IMR-90 (cell line): Measurements from ENCODE around the gene EGLN3.

Experiments used
- BHLHE40 ChIP-seq: fragments of 150-350 bp; IDR thresholded peaks from 2 replicates; pipeline ENCODE4 v1.6.1; 2016; ENCODE audit warnings: mild to moderate bottlenecking, low read depth, low read length
- CEBPB ChIP-seq: IDR thresholded peaks from 2 replicates; pipeline ENCODE4 v1.6.1; 2012; ENCODE audit warnings: low read depth, low read length, improper control_type of control experiment
- CHD1 ChIP-seq: IDR thresholded peaks from 2 replicates; pipeline ENCODE4 v1.6.1; 2012; ENCODE audit warnings: low read depth, low read length, improper control_type of control experiment
- CTCF ChIP-seq: conservative IDR thresholded peaks from 2 replicates; pipeline ENCODE4 v1.5.1; 2012; ENCODE audit warnings: mild to moderate bottlenecking, low read depth, low read length, improper control_type of control experiment
- ELK1 ChIP-seq: fragments of 150-350 bp; IDR thresholded peaks from 2 replicates; pipeline ENCODE4 v1.6.1; 2016; ENCODE audit warnings: low read depth, mild to moderate bottlenecking, low read length, moderate library complexity, borderline replicate concordance
- MAFK ChIP-seq: IDR thresholded peaks from 2 replicates; pipeline ENCODE4 v1.6.1; 2012; ENCODE audit warnings: low read depth, low read length, improper control_type of control experiment
- MAZ ChIP-seq: IDR thresholded peaks from 2 replicates; pipeline ENCODE4 v1.6.1; 2012; ENCODE audit warnings: low read depth, mild to moderate bottlenecking, low read length, improper control_type of control experiment, moderate library complexity, borderline replicate concordance
- MXI1 ChIP-seq: IDR thresholded peaks from 2 replicates; pipeline ENCODE4 v1.6.1; 2012; ENCODE audit warnings: low read depth, mild to moderate bottlenecking, low read length, moderate library complexity, borderline replicate concordance
- NFE2L2 ChIP-seq: fragments of 150-350 bp; IDR thresholded peaks from 2 replicates; pipeline ENCODE4 v1.6.1; 2016; ENCODE audit warnings: low read depth, mild to moderate bottlenecking, low read length
- POLR2A ChIP-seq: IDR thresholded peaks from 2 replicates; pipeline ENCODE4 v1.6.1; 2012; ENCODE audit warnings: mild to moderate bottlenecking, low read depth, low read length
- RAD21 ChIP-seq: IDR thresholded peaks from 2 replicates; pipeline ENCODE4 v1.6.1; 2012; ENCODE audit warnings: low read length, improper control_type of control experiment
- RCOR1 ChIP-seq: IDR thresholded peaks from 2 replicates; pipeline ENCODE4 v1.6.1; 2012; ENCODE audit warnings: mild to moderate bottlenecking, low read length, improper control_type of control experiment; ENCODE audit not compliant: insufficient replicate concordance
- SMC3 ChIP-seq: fragments of 150-350 bp; IDR thresholded peaks from 2 replicates; pipeline ENCODE4 v1.6.1; 2016; ENCODE audit warnings: low read depth, mild to moderate bottlenecking, antibody characterized with exemption, low read length, moderate library complexity
- TF ChIP-seq, protein P1 (sequence below): fragments of 150-350 bp; IDR thresholded peaks from 2 replicates; pipeline ENCODE4 v1.6.1; 2017; ENCODE audit warnings: mild to moderate bottlenecking, antibody characterized with exemption, low read length, low read depth

DNA sequence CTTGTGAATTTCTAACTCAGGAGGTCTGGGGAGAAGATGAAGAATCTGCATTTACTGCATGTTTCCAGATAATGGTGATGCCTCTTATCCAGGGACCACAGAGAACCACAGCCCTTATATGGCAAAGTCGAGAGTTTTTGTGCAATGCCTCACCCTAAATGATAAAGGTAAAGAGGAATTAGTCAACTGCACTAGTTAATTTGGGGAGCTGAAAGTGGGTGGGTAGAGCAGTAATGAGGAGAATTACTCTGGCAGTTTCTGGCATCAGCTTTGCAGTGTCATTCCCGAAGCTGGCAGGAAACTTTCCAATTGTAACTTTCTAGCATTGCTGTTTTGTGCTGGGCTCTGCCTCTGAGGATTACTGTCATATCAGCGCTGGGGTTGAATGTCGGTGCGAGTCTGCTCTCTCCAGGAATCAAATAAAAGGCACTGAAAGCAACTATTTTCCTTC lies 10.3 kb downstream of the EGLN3 start:
- TF ChIP-seq POLR2A (no peak), CTCF (no peak), MXI1 (no peak), RAD21 (no peak), CEBPB (no peak), MAZ (no peak), CHD1 (no peak), MAFK (no peak), BHLHE40 (no peak), SMC3 (no peak), ELK1 (no peak), RCOR1 (no peak), NFE2L2 (no peak)
- TF ChIP-seq, protein P1, sequence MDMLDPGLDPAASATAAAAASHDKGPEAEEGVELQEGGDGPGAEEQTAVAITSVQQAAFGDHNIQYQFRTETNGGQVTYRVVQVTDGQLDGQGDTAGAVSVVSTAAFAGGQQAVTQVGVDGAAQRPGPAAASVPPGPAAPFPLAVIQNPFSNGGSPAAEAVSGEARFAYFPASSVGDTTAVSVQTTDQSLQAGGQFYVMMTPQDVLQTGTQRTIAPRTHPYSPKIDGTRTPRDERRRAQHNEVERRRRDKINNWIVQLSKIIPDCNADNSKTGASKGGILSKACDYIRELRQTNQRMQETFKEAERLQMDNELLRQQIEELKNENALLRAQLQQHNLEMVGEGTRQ = no peak
